SK-N-SH treated with all-trans-retinoic acid at 6 μM for 48 hours (cell line): ENCODE results near the gene ANXA5.

Source experiments
- ATAC-seq: fragments of 200-7000 bp; cut with Tn5 transposase; 3 replicates; pipeline ENCODE4 v1.9.1; 2020; ENCODE audit warnings: mild to moderate bottlenecking, moderate library complexity
- ARNTL ChIP-seq: fragments of 450-650 bp; formaldehyde crosslinking; IDR thresholded peaks from 2 replicates; pipeline ENCODE4 v1.5.0; 2020; ENCODE audit warnings: low read depth, mild to moderate bottlenecking, moderate library complexity, borderline replicate concordance
- BACH2 ChIP-seq: fragments of 250-450 bp; sonication (Bioruptor Pico); IDR thresholded peaks from 2 replicates; pipeline ENCODE4 v1.9.0; 2021; ENCODE audit warnings: mild to moderate bottlenecking, borderline replicate concordance
- CSDC2 ChIP-seq: fragments of 250-450 bp; sonication (Bioruptor Pico); IDR thresholded peaks from 2 replicates; pipeline ENCODE4 v1.5.0; 2020; ENCODE audit warnings: mild to moderate bottlenecking, moderate library complexity
- ESRRG ChIP-seq: fragments of 250-450 bp; sonication (Bioruptor Pico); IDR thresholded peaks from 2 replicates; pipeline ENCODE4 v1.6.1; 2021; ENCODE audit warnings: mild to moderate bottlenecking
- GLIS3 ChIP-seq: fragments of 250-450 bp; sonication (Bioruptor Pico); IDR thresholded peaks from 2 replicates; pipeline ENCODE4 v1.5.0; 2020; ENCODE audit warnings: mild to moderate bottlenecking, moderate library complexity
- ISL1 ChIP-seq: fragments of 250-450 bp; sonication (Bioruptor Pico); IDR thresholded peaks from 2 replicates; pipeline ENCODE4 v2.1.2; 2022; ENCODE audit warnings: mild to moderate bottlenecking, moderate library complexity
- OSR1 ChIP-seq: fragments of 250-450 bp; sonication (Bioruptor Pico); IDR thresholded peaks from 2 replicates; pipeline ENCODE4 v1.8.0; 2022; ENCODE audit warnings: moderate library complexity, mild to moderate bottlenecking, inconsistent platforms
- POU6F1 ChIP-seq: fragments of 250-450 bp; sonication (Bioruptor Pico); IDR thresholded peaks from 2 replicates; pipeline ENCODE4 v1.8.0; 2021; ENCODE audit warnings: low read depth, mild to moderate bottlenecking, moderate library complexity, borderline replicate concordance
- PPARA ChIP-seq: fragments of 250-450 bp; sonication (Bioruptor Pico); IDR thresholded peaks from 2 replicates; pipeline ENCODE4 v1.5.0; 2020; ENCODE audit warnings: mild to moderate bottlenecking, borderline replicate concordance
- RARB ChIP-seq: fragments of 250-450 bp; sonication (Bioruptor Pico); IDR thresholded peaks from 2 replicates; pipeline ENCODE4 v1.8.0; 2021; ENCODE audit warnings: mild to moderate bottlenecking, moderate library complexity
- SNAI2 ChIP-seq: fragments of 250-450 bp; sonication (Bioruptor Pico); IDR thresholded peaks from 2 replicates; pipeline ENCODE4 v1.5.0; 2020; ENCODE audit warnings: mild to moderate bottlenecking, moderate library complexity
- TCF4 ChIP-seq: fragments of 250-450 bp; sonication (Bioruptor Pico); IDR thresholded peaks from 2 replicates; pipeline ENCODE4 v1.8.0; 2021; ENCODE audit warnings: mild to moderate bottlenecking, moderate library complexity, borderline replicate concordance
- TOX ChIP-seq: fragments of 250-450 bp; sonication (Bioruptor Pico); IDR thresholded peaks from 2 replicates; pipeline ENCODE4 v1.8.0; 2021; ENCODE audit warnings: mild to moderate bottlenecking, moderate library complexity, borderline replicate concordance
- ZC3H10 ChIP-seq: fragments of 250-450 bp; sonication (Bioruptor Pico); IDR thresholded peaks from 2 replicates; pipeline ENCODE4 v1.5.1; 2021; ENCODE audit warnings: mild to moderate bottlenecking, moderate library complexity
- ZFP30 ChIP-seq: fragments of 450-650 bp; formaldehyde crosslinking; IDR thresholded peaks from 2 replicates; pipeline ENCODE4 v1.5.0; 2022; ENCODE audit warnings: mild to moderate bottlenecking, moderate library complexity
- ZNF565 ChIP-seq: fragments of 450-650 bp; formaldehyde crosslinking; conservative IDR thresholded peaks from 2 replicates; pipeline ENCODE4 v1.5.0; 2020; ENCODE audit warnings: low read depth, mild to moderate bottlenecking, moderate library complexity
- ZNF70 ChIP-seq: fragments of 450-650 bp; formaldehyde crosslinking; IDR thresholded peaks from 2 replicates; pipeline ENCODE4 v1.5.0; 2020; ENCODE audit warnings: mild to moderate bottlenecking, moderate library complexity
- ZNF8 ChIP-seq: fragments of 450-650 bp; formaldehyde crosslinking; IDR thresholded peaks from 2 replicates; pipeline ENCODE4 v1.5.0; 2020; ENCODE audit warnings: mild to moderate bottlenecking, moderate library complexity
- TF ChIP-seq, protein P1 (sequence below): fragments of 250-450 bp; sonication (Bioruptor Pico); IDR thresholded peaks from 2 replicates; pipeline ENCODE4 v1.5.1; 2021; ENCODE audit warnings: mild to moderate bottlenecking, moderate library complexity
- TF ChIP-seq, protein P2 (sequence below): fragments of 250-450 bp; sonication (Bioruptor Pico); IDR thresholded peaks from 2 replicates; pipeline ENCODE4 v1.5.1; 2020; ENCODE audit warnings: low read depth, mild to moderate bottlenecking, moderate library complexity
- TF ChIP-seq, protein P3 (sequence below): fragments of 250-450 bp; sonication (Bioruptor Pico); IDR thresholded peaks from 2 replicates; pipeline ENCODE4 v1.5.0; 2020; ENCODE audit warnings: mild to moderate bottlenecking, moderate library complexity

The ANXA5 gene

DNA sequence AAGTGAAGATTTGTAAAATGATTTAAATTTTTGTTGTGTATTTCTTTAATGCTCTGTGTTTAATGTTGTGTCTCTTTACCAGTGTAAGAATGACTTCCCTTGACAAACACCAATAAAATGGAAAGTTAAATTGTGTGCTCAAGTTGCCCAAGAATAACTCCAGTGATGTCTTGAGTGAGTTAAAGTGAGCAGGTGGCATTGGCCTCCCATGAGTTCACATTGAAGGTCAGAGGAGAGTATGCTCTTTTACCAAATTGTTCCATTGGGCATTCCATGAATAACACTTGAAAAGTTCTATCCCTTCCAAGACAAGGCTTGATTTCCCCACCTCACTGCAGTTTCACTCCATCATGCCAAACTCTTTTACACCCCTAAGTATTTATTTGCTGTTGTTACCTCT, 4.5 kb downstream of the ANXA5 start (continued):
- TF ChIP-seq ZNF70 (CRISPR knock-in tag) (no peak), POU6F1 (no peak), ISL1 (CRISPR knock-in tag) (no peak), CSDC2 (CRISPR knock-in tag) (no peak), BACH2 (CRISPR knock-in tag) (no peak)

DNA sequence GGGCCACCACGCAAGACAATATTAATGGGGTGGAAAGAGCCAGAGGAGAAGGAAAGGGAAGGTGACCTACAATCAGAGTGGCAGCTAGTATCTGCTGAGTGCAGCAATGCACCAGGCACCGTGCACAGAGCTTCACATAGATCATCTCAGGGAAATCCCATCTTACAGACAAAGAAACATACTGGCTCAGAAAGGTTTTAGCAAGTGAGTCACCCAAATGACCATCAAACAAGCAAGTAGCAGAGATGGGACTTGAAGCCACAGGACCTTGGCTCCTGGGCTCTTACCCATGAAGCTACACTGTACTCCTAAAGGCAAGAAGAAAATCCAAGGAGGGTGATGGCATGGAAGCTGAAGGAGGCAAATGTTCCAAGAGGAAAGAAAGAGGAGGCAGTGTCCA, 6.8 kb downstream of the ANXA5 start:
- TF ChIP-seq ZFP30 (CRISPR knock-in tag) (no peak), ARNTL (no peak), ESRRG (no peak), PPARA (no peak), ISL1 (CRISPR knock-in tag) (no peak), ZNF8 (CRISPR knock-in tag) (no peak), GLIS3 (CRISPR knock-in tag) (no peak), POU6F1 (no peak), CSDC2 (CRISPR knock-in tag) (no peak), RARB (CRISPR knock-in tag) (no peak), TCF4 (CRISPR knock-in tag) (no peak)
- TF ChIP-seq, protein P1, sequence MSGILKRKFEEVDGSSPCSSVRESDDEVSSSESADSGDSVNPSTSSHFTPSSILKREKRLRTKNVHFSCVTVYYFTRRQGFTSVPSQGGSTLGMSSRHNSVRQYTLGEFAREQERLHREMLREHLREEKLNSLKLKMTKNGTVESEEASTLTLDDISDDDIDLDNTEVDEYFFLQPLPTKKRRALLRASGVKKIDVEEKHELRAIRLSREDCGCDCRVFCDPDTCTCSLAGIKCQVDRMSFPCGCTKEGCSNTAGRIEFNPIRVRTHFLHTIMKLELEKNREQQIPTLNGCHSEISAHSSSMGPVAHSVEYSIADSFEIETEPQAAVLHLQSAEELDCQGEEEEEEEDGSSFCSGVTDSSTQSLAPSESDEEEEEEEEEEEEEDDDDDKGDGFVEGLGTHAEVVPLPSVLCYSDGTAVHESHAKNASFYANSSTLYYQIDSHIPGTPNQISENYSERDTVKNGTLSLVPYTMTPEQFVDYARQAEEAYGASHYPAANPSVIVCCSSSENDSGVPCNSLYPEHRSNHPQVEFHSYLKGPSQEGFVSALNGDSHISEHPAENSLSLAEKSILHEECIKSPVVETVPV (CRISPR knock-in tag), result no peak
- no peak; the same call in 2 of the 3 replicates for ATAC-seq

DNA sequence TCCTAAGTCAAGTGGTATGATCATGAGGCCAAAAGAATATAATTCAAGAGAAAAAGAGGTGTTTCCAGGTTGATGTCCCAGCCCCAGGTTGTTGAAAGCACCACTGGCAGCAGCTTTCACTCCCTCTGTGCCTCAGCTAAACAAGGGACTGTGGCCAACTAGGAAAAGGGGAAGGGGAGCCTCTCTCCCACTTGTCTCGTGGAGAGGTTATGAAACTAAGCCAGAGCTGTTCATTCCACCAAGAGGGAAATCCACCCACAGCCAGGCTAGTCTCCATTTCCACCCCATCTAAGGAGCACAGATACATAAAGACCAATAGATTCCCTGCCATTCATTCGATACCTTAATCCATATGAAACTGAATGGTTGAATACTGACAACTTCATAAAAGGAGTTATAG, 8.1 kb downstream of the ANXA5 start:
- no peak for ATAC-seq
- TF ChIP-seq ZNF70 (CRISPR knock-in tag) (no peak), RARB (CRISPR knock-in tag) (no peak), OSR1 (no peak), ZNF8 (CRISPR knock-in tag) (no peak), ESRRG (no peak), ZC3H10 (CRISPR knock-in tag) (no peak), ZNF565 (CRISPR knock-in tag) (no peak), CSDC2 (CRISPR knock-in tag) (no peak)
- TF ChIP-seq, protein P2, sequence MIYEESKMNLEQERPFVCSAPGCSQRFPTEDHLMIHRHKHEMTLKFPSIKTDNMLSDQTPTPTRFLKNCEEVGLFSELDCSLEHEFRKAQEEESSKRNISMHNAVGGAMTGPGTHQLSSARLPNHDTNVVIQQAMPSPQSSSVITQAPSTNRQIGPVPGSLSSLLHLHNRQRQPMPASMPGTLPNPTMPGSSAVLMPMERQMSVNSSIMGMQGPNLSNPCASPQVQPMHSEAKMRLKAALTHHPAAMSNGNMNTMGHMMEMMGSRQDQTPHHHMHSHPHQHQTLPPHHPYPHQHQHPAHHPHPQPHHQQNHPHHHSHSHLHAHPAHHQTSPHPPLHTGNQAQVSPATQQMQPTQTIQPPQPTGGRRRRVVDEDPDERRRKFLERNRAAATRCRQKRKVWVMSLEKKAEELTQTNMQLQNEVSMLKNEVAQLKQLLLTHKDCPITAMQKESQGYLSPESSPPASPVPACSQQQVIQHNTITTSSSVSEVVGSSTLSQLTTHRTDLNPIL (CRISPR knock-in tag), result no peak

- no peak for ATAC-seq
- TF ChIP-seq PPARA, result no peak
- TF ChIP-seq OSR1, result no peak
- TF ChIP-seq POU6F1, result no peak
- no peak for TF ChIP-seq TCF4 (CRISPR knock-in tag)
- TF ChIP-seq, protein P3, sequence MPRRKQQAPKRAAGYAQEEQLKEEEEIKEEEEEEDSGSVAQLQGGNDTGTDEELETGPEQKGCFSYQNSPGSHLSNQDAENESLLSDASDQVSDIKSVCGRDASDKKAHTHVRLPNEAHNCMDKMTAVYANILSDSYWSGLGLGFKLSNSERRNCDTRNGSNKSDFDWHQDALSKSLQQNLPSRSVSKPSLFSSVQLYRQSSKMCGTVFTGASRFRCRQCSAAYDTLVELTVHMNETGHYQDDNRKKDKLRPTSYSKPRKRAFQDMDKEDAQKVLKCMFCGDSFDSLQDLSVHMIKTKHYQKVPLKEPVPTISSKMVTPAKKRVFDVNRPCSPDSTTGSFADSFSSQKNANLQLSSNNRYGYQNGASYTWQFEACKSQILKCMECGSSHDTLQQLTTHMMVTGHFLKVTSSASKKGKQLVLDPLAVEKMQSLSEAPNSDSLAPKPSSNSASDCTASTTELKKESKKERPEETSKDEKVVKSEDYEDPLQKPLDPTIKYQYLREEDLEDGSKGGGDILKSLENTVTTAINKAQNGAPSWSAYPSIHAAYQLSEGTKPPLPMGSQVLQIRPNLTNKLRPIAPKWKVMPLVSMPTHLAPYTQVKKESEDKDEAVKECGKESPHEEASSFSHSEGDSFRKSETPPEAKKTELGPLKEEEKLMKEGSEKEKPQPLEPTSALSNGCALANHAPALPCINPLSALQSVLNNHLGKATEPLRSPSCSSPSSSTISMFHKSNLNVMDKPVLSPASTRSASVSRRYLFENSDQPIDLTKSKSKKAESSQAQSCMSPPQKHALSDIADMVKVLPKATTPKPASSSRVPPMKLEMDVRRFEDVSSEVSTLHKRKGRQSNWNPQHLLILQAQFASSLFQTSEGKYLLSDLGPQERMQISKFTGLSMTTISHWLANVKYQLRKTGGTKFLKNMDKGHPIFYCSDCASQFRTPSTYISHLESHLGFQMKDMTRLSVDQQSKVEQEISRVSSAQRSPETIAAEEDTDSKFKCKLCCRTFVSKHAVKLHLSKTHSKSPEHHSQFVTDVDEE, result no peak
- no peak for TF ChIP-seq TOX (CRISPR knock-in tag)
- TF ChIP-seq ZC3H10 (CRISPR knock-in tag), result no peak
- no peak for TF ChIP-seq RARB (CRISPR knock-in tag)
- TF ChIP-seq, protein P1 (CRISPR knock-in tag), result no peak
- TF ChIP-seq ARNTL, result no peak
- no peak for TF ChIP-seq ZFP30 (CRISPR knock-in tag)
- TF ChIP-seq BACH2 (CRISPR knock-in tag), result no peak
- no peak for TF ChIP-seq ZNF70 (CRISPR knock-in tag)
- no peak for TF ChIP-seq ISL1 (CRISPR knock-in tag)
- no peak for TF ChIP-seq ZNF565 (CRISPR knock-in tag)
- no peak for TF ChIP-seq ESRRG
- no peak for TF ChIP-seq GLIS3 (CRISPR knock-in tag)
- no peak for TF ChIP-seq CSDC2 (CRISPR knock-in tag)
- no peak for TF ChIP-seq ZNF8 (CRISPR knock-in tag)
- TF ChIP-seq SNAI2, result no peak
These were observed 8.5 kb downstream of the ANXA5 start for GRCh38 chr4:121688261-121688660.
